NOMO-1 treated with dmso at 0.1 percent for 144 hours (cell line): ENCODE data around the gene DCP1B.

Experiments used
- DNase-seq: peaks from one replicate; lab custom pipeline; 2025; ENCODE audit not compliant: unreplicated experiment; lab: John Stamatoyannopoulos, UW

Gene DCP1B

GRCh38 chr12:1935700-1936378 lies 68.4 kb downstream of the DCP1B start:
- DNase-seq = no peak

DNA sequence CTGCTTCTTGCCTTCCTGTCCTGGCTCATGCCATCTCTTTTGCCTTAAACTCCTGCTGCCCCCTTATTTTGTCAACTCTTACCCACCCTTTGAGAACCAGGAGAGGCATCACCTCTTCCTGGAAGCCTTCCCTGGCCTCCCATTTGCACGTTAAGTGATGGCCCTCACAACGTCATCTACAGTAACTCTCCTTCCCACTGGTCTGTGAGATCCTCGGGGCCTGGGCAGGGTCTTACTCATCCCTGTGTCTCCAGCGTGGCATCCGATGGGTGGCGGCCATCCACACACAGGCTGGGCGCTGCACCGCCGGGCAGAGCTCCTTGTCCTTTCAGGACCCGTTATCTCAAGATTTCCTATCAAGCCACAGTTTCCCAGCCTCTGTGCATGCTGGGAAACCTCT lies 69.0 kb downstream of the DCP1B start:
- no peak for DNase-seq

DNA sequence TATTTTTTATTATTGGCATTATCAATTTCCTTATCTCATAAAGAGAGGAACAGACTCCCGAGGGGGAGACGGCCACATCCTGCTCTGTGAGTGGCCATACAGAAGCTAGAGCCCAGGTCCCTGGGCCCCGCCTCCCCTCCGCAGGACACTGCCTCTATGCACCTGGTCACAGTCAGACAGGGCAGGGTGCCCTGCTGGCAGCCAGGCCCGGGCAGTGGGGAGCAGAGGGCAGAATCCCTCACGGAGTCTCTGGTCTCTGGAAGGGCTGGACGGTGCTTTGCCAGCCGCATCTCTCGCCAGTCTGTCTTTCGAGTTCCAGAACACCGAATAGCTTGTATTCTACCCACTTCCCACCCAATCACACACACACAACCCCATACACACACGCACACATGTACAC lies 69.4 kb downstream of the DCP1B start:
- no peak for DNase-seq

DNA sequence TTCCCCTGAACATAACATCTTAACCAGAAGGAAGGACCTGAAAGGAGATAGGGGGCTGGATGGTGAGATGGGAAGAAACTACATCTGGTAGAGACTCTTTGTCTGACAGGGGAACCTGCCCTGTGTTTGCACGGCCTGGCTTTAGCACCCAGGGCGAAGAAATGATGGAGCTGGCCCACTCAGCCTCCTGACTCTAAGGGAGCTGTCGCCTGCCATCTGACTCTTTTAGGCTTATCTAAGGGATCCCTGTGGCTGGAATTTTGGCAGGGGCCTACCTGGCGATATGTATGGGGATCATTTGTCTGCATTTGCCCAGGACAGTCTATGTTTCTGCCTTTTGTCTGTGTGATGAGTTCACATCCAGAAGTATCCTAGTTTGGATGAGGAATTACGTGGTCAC lies 70.2 kb downstream of the DCP1B start:
- DNase-seq = no peak

GRCh38 chr12:1933342-1934051 lies 70.8 kb downstream of the DCP1B start:
- DNase-seq = no peak

DNA sequence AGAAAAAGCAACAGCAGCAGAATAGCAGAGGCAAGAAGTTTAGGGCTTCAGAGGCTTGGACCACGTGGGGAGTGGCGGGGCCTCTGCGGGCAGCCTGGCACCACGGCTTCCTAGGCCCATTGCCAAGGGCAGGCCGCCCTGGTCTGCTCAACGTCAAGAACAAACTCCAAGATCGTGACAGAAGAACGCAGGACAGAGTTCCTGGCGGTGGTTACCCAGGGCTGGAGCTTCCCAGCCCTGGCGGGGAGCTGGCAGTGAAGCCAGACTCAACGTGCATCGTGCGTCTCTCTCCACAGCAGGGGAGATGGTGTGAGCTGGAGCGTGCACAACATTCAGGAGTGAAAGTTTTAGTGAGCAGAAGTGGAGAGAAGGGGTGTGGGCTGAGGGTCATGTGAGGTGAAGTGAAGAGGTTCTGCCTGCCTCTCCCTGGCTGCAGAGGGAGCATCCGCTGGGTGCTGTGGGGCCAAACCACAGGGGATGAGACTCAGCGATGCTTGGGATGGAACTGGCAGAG lies 71.9 kb downstream of the DCP1B start:
- no peak for DNase-seq

GRCh38 chr12:1931642-1932041 lies 72.6 kb downstream of the DCP1B start:
- no peak for DNase-seq

GRCh38 chr12:1930803-1931597 lies 73.3 kb downstream of the DCP1B start:
- no peak for DNase-seq

DNA sequence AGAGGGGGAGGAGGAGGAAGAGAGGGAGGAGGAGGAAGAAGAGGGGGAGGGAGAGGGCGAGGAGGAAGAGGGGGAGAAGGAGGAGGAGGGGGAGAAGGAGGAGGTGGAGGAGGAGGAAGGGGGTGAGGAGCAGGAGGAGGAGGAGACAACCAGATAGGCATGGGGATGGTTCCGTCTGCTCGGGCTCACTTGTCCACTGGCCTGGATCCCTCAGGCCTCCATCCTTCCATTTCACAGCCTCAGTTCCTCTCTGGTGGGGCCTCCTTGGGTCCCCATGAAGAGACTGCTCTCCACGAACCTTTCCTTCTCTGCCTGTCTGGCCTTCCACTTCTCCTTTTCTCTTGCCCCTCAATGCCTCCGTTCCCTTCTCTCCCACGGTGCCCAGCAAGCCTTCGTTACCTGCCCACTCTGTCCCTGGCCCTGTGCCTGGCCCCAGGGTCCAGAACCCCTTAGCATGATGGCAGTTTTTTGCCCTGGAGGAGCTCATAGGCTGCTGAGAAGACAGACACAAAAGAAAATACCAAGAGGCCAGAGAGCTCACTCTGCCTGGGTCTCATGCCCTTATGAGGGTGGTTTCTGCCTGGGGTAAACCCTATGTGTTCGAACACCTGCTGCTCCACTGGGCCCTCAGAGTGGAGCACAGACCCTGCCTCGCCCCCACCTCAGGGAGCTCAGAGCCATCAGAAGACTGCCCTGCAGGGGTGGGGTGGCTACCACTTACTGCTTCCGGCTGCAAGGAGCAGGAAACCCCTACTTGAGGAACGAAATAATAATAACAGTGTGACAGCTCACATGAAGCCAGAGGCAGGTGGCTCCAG lies 74.1 kb downstream of the DCP1B start:
- DNase-seq = peak; percentile 54

GRCh38 chr12:1929241-1929984 lies 74.8 kb downstream of the DCP1B start:
- DNase-seq = no peak

- DNase-seq = no peak
These were observed 75.7 kb downstream of the DCP1B start for GRCh38 chr12:1928439-1929121.

GRCh38 chr12:1927751-1928351 lies 76.4 kb downstream of the DCP1B start:
- no peak for DNase-seq

GRCh38 chr12:1927051-1927680 lies 77.1 kb downstream of the DCP1B start:
- no peak for DNase-seq

GRCh38 chr12:1926251-1926657 lies 78.0 kb downstream of the DCP1B start:
- DNase-seq = no peak

- no peak for DNase-seq
These were observed 78.6 kb downstream of the DCP1B start for GRCh38 chr12:1925684-1926006.

DNA sequence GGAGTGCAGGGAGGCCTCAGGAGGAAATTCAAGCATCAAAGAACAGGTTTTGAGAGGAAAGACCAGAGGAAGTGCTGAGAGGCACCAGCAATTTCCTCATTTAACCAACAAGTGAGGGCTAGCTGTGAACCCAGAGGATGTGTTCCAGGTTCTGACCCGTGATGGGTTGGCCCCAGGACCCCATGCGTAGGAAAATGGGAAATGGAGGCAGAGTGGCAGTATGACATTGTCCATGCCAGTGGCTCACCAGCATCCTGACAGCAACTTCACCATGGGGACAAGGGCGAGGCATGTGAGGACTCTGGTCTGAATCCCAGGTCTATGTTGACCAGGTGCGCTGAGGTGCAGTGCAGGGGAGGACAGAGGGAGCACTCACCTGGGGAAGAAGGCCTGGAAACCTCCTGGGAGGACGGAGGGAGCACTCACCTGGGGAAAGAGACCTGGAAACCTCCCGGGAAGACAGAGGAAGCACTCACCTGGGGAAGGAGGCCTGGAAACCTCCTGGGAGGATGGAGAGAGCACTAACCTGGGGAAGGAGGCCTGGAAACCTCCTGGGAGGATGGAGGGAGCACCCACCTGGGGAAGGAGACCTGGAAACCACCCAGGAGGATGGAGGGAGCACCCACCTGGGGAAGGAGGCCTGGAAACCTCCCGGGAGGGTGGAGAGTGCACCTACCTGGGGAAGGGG lies 79.1 kb downstream of the DCP1B start:
- DNase-seq = no peak

DNA sequence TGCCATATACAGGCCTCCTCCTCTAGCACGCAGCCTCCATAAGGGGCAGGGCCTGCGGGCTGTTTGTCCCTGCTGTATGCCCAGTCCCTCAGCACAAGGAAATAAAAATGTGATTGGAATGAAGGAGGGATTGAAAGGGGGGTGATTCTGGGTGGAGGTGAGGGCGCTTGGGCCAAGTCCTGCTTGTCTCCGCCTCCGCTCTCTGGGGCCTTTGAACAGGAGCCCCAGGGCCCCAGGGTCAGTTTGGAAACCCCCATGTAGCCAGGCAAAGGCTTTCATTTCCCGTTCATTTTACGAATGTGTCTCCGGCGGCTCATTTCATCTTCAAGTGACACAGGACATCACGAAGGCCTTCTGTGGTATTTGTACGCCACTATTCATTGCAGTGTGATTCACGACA lies 81.3 kb downstream of the DCP1B start:
- no peak for DNase-seq

DNA sequence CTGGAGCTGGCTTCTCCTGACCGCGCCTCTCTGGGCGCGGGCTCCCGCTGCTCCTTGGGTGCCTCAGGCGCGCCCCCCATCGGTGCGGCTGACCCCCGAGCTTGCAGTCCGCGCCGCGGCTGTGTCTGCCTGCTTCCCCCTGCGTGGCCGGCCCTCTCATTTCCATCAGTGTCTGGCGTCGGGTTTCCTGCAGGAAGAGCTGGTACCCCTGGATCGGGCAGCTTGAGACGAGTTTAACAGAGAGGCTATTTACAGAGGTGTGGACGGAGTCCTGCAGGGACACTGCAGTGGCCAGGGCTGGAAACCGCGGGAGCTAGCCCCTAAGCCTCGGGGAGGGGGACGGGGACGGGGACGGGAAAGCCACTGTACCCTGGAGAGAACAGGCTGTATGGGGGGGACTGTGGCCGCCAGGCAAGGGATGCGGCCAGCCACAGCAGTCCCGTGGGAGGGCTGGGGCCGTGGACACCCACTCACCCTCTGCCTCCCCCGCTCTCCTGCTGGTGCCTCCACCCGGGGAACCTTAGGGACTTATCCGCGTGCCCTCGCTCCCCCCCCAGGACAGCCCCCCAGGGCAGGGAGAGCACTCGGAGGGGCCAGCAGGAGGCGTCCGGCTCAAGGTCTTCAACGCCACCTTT lies 82.1 kb downstream of the DCP1B start:
- DNase-seq = no peak
